ENCODE data around the gene GADD45GIP1.
"Not testable (repeated sequence)": the region's sequence is repeated elsewhere in the genome, so short reads cannot be mapped to it uniquely, and the experiment has no call there.

The GADD45GIP1 gene

GRCh38 chr19:12955575-12955974, 1.4 kb downstream of the GADD45GIP1 start:
- DNase-seq, result not testable (repeated sequence)

GRCh38 chr19:12954612-12954962, 2.4 kb downstream of the GADD45GIP1 start:
- DNase-seq, result no peak

- DNase-seq, result peak; percentile 63
Measured at GRCh38 chr19:12953799-12954611, 3.0 kb downstream of the GADD45GIP1 start.

GRCh38 chr19:12953138-12953798, 3.8 kb downstream of the GADD45GIP1 start:
- DNase-seq, result peak; percentile 82

- peak; percentile 83 for DNase-seq
Measured at GRCh38 chr19:12952488-12953137, 4.4 kb downstream of the GADD45GIP1 start.

GRCh38 chr19:12952050-12952449, 5.0 kb downstream of the GADD45GIP1 start:
- DNase-seq, result not testable (repeated sequence)

GRCh38 chr19:12949363-12950283, 7.4 kb downstream of the GADD45GIP1 start:
- no peak for DNase-seq

- DNase-seq, result no peak
Measured at GRCh38 chr19:12948612-12949362, 8.2 kb downstream of the GADD45GIP1 start.

- no peak for DNase-seq
Measured at GRCh38 chr19:12947702-12948611, 9.1 kb downstream of the GADD45GIP1 start.

GRCh38 chr19:12946731-12947496, 10.1 kb downstream of the GADD45GIP1 start:
- no peak for DNase-seq

- no peak for DNase-seq
Measured at GRCh38 chr19:12946092-12946721, 10.8 kb downstream of the GADD45GIP1 start.

- peak; percentile 99 for DNase-seq
Measured at GRCh38 chr19:12945479-12946091, 11.4 kb downstream of the GADD45GIP1 start, which contains the start of gene RAD23A. Gene RAD23A, plus strand, starts transcription at chr19:12945862. Its CDS starts 87 bp downstream, at chr19:12945949.

- DNase-seq, result no peak
Measured at GRCh38 chr19:12944104-12944674, 12.8 kb downstream of the GADD45GIP1 start.

- DNase-seq, result no peak
Measured at GRCh38 chr19:12943437-12944044, 13.5 kb downstream of the GADD45GIP1 start.

- no peak for DNase-seq
Measured at GRCh38 chr19:12940897-12941296, 16.1 kb downstream of the GADD45GIP1 start.

GRCh38 chr19:12939975-12940423, 17.0 kb downstream of the GADD45GIP1 start:
- DNase-seq, result no peak

- no peak for DNase-seq
Measured at GRCh38 chr19:12938779-12939601, 18.0 kb downstream of the GADD45GIP1 start.

Measured in NCI-H2171 (cell line).